NB4 (cell line): ENCODE results near the gene PPP4R3C.

Experiments
- MYC ChIP-seq: IDR thresholded peaks from 2 replicates; pipeline ENCODE4 v1.6.1; 2011; ENCODE audit warnings: low read depth, low read length
- POLR2A ChIP-seq: IDR thresholded peaks from 2 replicates; pipeline ENCODE4 v1.6.1; 2011; ENCODE audit warnings: mild to moderate bottlenecking; ENCODE audit not compliant: insufficient read length; ENCODE audit errors: extremely low read depth
- TF ChIP-seq, protein P1 (sequence below): IDR thresholded peaks from one replicate; pipeline ENCODE4 v1.5.1; 2012; ENCODE audit warnings: low read depth, low read length

GRCh38 chrX:27444093-27444908, 18.8 kb downstream of the PPP4R3C start:
- TF ChIP-seq, protein P1, sequence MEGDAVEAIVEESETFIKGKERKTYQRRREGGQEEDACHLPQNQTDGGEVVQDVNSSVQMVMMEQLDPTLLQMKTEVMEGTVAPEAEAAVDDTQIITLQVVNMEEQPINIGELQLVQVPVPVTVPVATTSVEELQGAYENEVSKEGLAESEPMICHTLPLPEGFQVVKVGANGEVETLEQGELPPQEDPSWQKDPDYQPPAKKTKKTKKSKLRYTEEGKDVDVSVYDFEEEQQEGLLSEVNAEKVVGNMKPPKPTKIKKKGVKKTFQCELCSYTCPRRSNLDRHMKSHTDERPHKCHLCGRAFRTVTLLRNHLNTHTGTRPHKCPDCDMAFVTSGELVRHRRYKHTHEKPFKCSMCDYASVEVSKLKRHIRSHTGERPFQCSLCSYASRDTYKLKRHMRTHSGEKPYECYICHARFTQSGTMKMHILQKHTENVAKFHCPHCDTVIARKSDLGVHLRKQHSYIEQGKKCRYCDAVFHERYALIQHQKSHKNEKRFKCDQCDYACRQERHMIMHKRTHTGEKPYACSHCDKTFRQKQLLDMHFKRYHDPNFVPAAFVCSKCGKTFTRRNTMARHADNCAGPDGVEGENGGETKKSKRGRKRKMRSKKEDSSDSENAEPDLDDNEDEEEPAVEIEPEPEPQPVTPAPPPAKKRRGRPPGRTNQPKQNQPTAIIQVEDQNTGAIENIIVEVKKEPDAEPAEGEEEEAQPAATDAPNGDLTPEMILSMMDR, result no peak
- TF ChIP-seq POLR2A (no peak), MYC (no peak)
